GM12873 (cell line): ENCODE data around the gene PIBF1.

Experiments
- CTCF ChIP-seq: IDR thresholded peaks from 2 replicates; pipeline ENCODE4 v1.5.1; 2012; ENCODE audit warnings: low read depth, mild to moderate bottlenecking, moderate library complexity, low read length, control low read depth; ENCODE audit not compliant: insufficient read depth; ENCODE audit errors: missing control alignments

Gene PIBF1

GRCh38 chr13:72970301-72970880 lies 188.5 kb downstream of the PIBF1 start:
- no peak for TF ChIP-seq CTCF

GRCh38 chr13:72970956-72971355 lies 189.0 kb downstream of the PIBF1 start:
- TF ChIP-seq CTCF: no peak

- no peak for TF ChIP-seq CTCF
Observed at GRCh38 chr13:72973234-72973633, 191.3 kb downstream of the PIBF1 start.

GRCh38 chr13:72983085-72983768 lies 201.3 kb downstream of the PIBF1 start:
- no peak for TF ChIP-seq CTCF

- TF ChIP-seq CTCF: no peak
Observed at GRCh38 chr13:72985610-72986009, 203.7 kb downstream of the PIBF1 start.

GRCh38 chr13:72986197-72986596 lies 204.3 kb downstream of the PIBF1 start:
- TF ChIP-seq CTCF: no peak

- no peak for TF ChIP-seq CTCF
Observed at GRCh38 chr13:72990953-72991352, 209.0 kb downstream of the PIBF1 start.
